Trophoblast cell (in vitro differentiated cells and primary cell): ENCODE measurements around the gene L3MBTL4.
"Not testable (repeated sequence)": the region's sequence is repeated elsewhere in the genome, so short reads cannot be mapped to it uniquely, and the experiment has no call there.

Source experiments
- DNase-seq, 2 donors: peaks; one replicate each; pipeline ENCODE4 v3.0.0-alpha.2; 2016
- H2AFZ ChIP-seq: 2 replicates; pipeline ENCODE4 v1.6.1; 2013; ENCODE audit warnings: low read length, moderate library complexity, mild to moderate bottlenecking; ENCODE audit not compliant: insufficient read depth, poor library complexity
- H2AK5ac ChIP-seq: 2 replicates; pipeline ENCODE4 v1.6.1; 2013; ENCODE audit warnings: mild to moderate bottlenecking, low read length
- H2BK120ac ChIP-seq: 2 replicates; pipeline ENCODE4 v1.6.1; 2013; ENCODE audit warnings: low read length, mild to moderate bottlenecking, moderate library complexity; ENCODE audit not compliant: insufficient read depth, poor library complexity
- H2BK12ac ChIP-seq: 2 replicates; pipeline ENCODE4 v1.6.1; 2013; ENCODE audit warnings: mild to moderate bottlenecking, low read length, moderate library complexity
- H2BK5ac ChIP-seq: 2 replicates; pipeline ENCODE4 v1.6.1; 2013; ENCODE audit warnings: low read length, low read depth, moderate library complexity, mild to moderate bottlenecking; ENCODE audit not compliant: poor library complexity
- H3K14ac ChIP-seq: 2 replicates; pipeline ENCODE4 v1.6.1; 2013; ENCODE audit warnings: mild to moderate bottlenecking, low read length
- H3K18ac ChIP-seq: 2 replicates; pipeline ENCODE4 v1.6.1; 2013; ENCODE audit warnings: mild to moderate bottlenecking, low read length
- H3K23ac ChIP-seq: 2 replicates; pipeline ENCODE4 v1.6.1; 2013; ENCODE audit warnings: low read length
- H3K27ac ChIP-seq: 2 replicates; pipeline ENCODE4 v1.5.1; 2013; ENCODE audit warnings: low read depth, mild to moderate bottlenecking, inconsistent platforms, low read length, moderate library complexity
- H3K27me3 ChIP-seq: 2 replicates; pipeline ENCODE4 v1.6.1; 2013; ENCODE audit warnings: inconsistent platforms, mild to moderate bottlenecking, low read length, moderate library complexity; ENCODE audit not compliant: insufficient read depth
- H3K36me3 ChIP-seq, 2 experiments: 1 replicate in 1 of 2; 2 replicates in 1 of 2; pipeline ENCODE4 v1.6.1; 2013; ENCODE audit warnings: low read length in 2 of 2, mild to moderate bottlenecking in 2 of 2, moderate library complexity in 1 of 2; ENCODE audit not compliant: insufficient read depth in 2 of 2, control insufficient read depth in 1 of 2
- H3K4ac ChIP-seq: 2 replicates; pipeline ENCODE4 v1.6.1; 2013; ENCODE audit warnings: low read depth, mild to moderate bottlenecking, low read length, moderate library complexity
- H3K4me1 ChIP-seq, 2 experiments: 1 replicate in 1 of 2; 2 replicates in 1 of 2; pipeline ENCODE4 v1.6.1; 2013; ENCODE audit warnings: low read length in 2 of 2, mild to moderate bottlenecking in 2 of 2, moderate library complexity in 1 of 2; ENCODE audit not compliant: insufficient read depth in 2 of 2, control insufficient read depth in 1 of 2
- H3K4me2 ChIP-seq: 2 replicates; pipeline ENCODE4 v1.6.1; 2013; ENCODE audit warnings: inconsistent platforms, mild to moderate bottlenecking, low read length, moderate library complexity
- H3K4me3 ChIP-seq: 2 replicates; pipeline ENCODE4 v1.5.1; 2013; ENCODE audit warnings: mild to moderate bottlenecking, low read depth, low read length, inconsistent platforms
- H3K79me1 ChIP-seq: one replicate; pipeline ENCODE4 v1.6.1; 2013; ENCODE audit warnings: low read length
- H3K79me2 ChIP-seq: 2 replicates; pipeline ENCODE4 v1.6.1; 2013; ENCODE audit warnings: low read length, mild to moderate bottlenecking; ENCODE audit not compliant: control insufficient read depth, insufficient read depth, poor library complexity
- H3K9ac ChIP-seq: 2 replicates; pipeline ENCODE4 v1.6.1; 2013; ENCODE audit warnings: mild to moderate bottlenecking, low read length
- H3K9me3 ChIP-seq: 2 replicates; pipeline ENCODE4 v1.6.1; 2013; ENCODE audit warnings: low read depth, mild to moderate bottlenecking, control low read depth, inconsistent platforms, low read length; ENCODE audit not compliant: insufficient read depth
- H4K12ac ChIP-seq: 2 replicates; pipeline ENCODE4 v1.6.1; 2013; ENCODE audit warnings: low read depth, mild to moderate bottlenecking, low read length, moderate library complexity
- H4K8ac ChIP-seq: 2 replicates; pipeline ENCODE4 v1.6.1; 2013; ENCODE audit warnings: low read depth, mild to moderate bottlenecking, low read length, moderate library complexity
- H4K91ac ChIP-seq: one replicate; pipeline ENCODE4 v1.6.1; 2013; ENCODE audit warnings: low read depth, mild to moderate bottlenecking, low read length, moderate library complexity
- WGBS: extraction: QIAGEN DNeasy Blood & Tissue Kit; methylation state at CpG from one replicate; pipeline ENCODE4 v1.1.7; 2013; ENCODE audit warnings: missing lambda C conversion rate; ENCODE audit not compliant: insufficient read length, insufficient coverage; ENCODE audit errors: extremely low coverage; 5-methylcytosine and 5-hydroxymethylcytosine counted together

The L3MBTL4 gene

DNA sequence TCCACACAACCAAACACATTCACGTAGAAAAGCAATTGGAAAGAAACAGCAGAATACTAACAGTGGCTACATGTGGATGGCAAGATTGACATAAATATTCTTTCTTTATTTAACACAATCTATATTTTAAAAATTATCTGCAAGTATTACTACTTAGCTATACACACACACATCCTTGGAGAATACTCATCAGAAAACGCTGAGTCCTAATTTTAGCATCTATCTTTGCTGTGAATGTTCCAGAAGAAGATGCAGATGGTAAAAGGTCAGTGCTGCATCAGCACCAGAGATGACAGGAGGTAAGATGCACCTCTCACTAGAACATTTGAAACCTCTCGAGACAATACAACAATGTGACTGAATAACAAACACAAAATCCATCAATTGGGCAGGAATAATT lies 148.5 kb downstream of the L3MBTL4 start:
- Histone ChIP-seq H3K27ac (no peak overlapping the region), H3K9me3 (no peaks in the 10 kb centered on the region), H3K4ac (no peak overlapping the region), H4K91ac (no peak overlapping the region), H3K27me3 (no peaks in the 10 kb centered on the region), H2BK120ac (no peak overlapping the region), H2AK5ac (no peak overlapping the region), H3K23ac (no peak overlapping the region), H3K4me2 (no peak overlapping the region), H3K18ac (no peak overlapping the region), H3K79me1 (no peaks in the 10 kb centered on the region), H3K79me2 (no peaks in the 10 kb centered on the region), H2AFZ (no peak overlapping the region), H3K4me3 (no peak overlapping the region), H4K12ac (no peak overlapping the region), H3K4me1 (no peaks in the 10 kb centered on the region), H2BK5ac (no peak overlapping the region), H2BK12ac (no peak overlapping the region), H3K9ac (no peak overlapping the region), H3K36me3 (no peaks in the 10 kb centered on the region), H3K14ac (no peak overlapping the region), H4K8ac (no peak overlapping the region)
- no CpG with 5 or more reads among the region's 3 CpGs for WGBS
- DNase-seq, result no peak

DNA sequence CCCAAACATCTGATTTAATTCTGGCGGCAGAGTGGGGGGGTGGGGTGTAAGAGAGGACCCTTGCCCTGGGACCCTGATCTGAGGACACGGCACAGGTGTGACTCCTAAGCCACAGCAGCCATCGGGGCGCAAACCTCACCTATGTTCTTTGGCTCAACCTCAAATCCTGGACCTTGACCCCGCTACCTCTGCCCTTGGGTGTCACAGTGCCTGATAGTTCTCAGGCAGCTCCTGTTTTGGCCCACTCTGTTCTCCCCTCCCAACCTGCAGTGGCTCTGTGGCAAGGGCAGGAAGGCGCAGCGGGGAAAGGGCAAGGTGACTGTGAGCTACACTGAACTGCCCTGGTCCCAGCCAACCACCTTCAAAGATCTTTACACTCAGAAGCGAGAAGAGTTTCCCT lies 152.8 kb downstream of the L3MBTL4 start:
- Histone ChIP-seq H3K36me3 (no peaks in the 10 kb centered on the region), H2BK120ac (no peak overlapping the region), H3K79me2 (no peaks in the 10 kb centered on the region), H4K91ac (no peak overlapping the region), H3K27me3 (no peaks in the 10 kb centered on the region), H3K9ac (no peak overlapping the region), H3K4me2 (no peak overlapping the region), H3K79me1 (no peaks in the 10 kb centered on the region), H3K4me1 (no peaks in the 10 kb centered on the region), H3K14ac (no peak overlapping the region), H3K18ac (no peak overlapping the region), H4K8ac (no peak overlapping the region), H3K23ac (no peak overlapping the region), H4K12ac (no peak overlapping the region), H2BK12ac (no peak overlapping the region), H2BK5ac (no peak overlapping the region), H2AK5ac (no peak overlapping the region), H3K9me3 (peaks cover 5% of the 10 kb centered on the region), H2AFZ (no peak overlapping the region), H3K4me3 (no peak overlapping the region), H3K4ac (no peak overlapping the region), H3K27ac (no peak overlapping the region)
- no peak for DNase-seq
- no CpG with 5 or more reads among the region's 8 CpGs for WGBS

DNA sequence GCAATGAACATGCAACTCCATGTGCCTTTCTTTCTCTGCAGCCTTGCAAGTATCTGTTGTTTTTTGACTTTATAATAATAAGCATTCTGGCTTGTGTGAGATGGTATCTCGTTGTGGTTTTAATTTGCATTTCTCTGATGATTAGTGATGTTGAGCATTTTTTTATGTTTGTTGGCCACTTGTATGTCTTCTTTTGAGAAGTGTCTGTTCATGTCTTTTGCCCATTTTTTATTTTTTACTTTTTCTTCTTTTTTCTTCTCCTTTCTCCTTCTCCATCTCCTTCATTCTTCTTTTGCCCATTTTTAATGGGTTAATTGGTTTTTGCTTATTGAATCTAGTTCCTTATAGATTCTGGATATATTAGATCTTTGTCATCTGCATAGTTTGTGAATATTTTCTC lies 155.4 kb downstream of the L3MBTL4 start:
- H2BK5ac ChIP-seq, DNase-seq, H4K12ac ChIP-seq, H2BK120ac ChIP-seq, H3K36me3 ChIP-seq, H3K9ac ChIP-seq, H3K4ac ChIP-seq, H2AFZ ChIP-seq, H3K23ac ChIP-seq, H3K18ac ChIP-seq, H3K27me3 ChIP-seq, H3K27ac ChIP-seq, H2AK5ac ChIP-seq, H3K14ac ChIP-seq, H3K79me1 ChIP-seq, H3K4me3 ChIP-seq, H3K79me2 ChIP-seq, H3K9me3 ChIP-seq, H4K91ac ChIP-seq, H3K4me1 ChIP-seq, H4K8ac ChIP-seq, H2BK12ac ChIP-seq, H3K4me2 ChIP-seq: not testable (repeated sequence)
- no CpG with 5 or more reads among the region's 1 CpG for WGBS

DNA sequence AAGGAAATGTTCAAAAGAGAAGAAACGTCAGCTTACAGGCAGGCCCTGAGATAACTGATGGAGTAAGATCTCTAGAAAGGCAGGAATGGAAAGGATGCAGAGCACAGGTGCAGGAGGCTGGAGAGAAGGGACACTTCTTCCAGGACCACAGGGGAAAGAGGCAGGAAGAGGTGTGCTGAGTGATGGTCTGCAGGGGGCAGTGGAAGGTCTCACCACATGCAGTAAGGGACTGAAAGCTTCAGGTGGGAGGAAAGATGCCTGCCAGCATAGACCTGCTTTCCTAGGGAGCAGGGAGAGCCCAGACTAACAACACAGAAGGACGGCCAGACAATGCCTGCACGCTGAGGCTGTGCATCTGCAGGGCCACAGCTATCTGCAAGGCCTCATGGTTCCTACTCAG lies 156.8 kb downstream of the L3MBTL4 start:
- Histone ChIP-seq H3K18ac (no peak overlapping the region), H3K27ac (no peak overlapping the region), H3K36me3 (no peaks in the 10 kb centered on the region), H2BK5ac (no peak overlapping the region), H4K8ac (no peak overlapping the region), H3K4me2 (no peak overlapping the region), H3K23ac (no peak overlapping the region), H3K79me1 (no peaks in the 10 kb centered on the region), H2BK12ac (no peak overlapping the region), H3K4me3 (no peak overlapping the region), H2BK120ac (no peak overlapping the region), H4K12ac (no peak overlapping the region), H3K79me2 (no peaks in the 10 kb centered on the region), H2AFZ (no peak overlapping the region), H4K91ac (no peak overlapping the region), H3K4me1 (no peaks in the 10 kb centered on the region), H3K9ac (no peak overlapping the region), H2AK5ac (no peak overlapping the region), H3K14ac (no peak overlapping the region), H3K4ac (no peak overlapping the region), H3K9me3 (peaks cover 5% of the 10 kb centered on the region), H3K27me3 (no peaks in the 10 kb centered on the region)
- no peak for DNase-seq
- whole genome bisulfite sequencing, result no CpG with 5 or more reads among the region's 3 CpGs
